Upper lobe of left lung (tissue), 4 donors: ENCODE data around the gene CTCFL.

Source experiments
- CTCF ChIP-seq, 6 experiments: fragments of 450-650 bp in 4 of 6; fragments of 200-600 bp in 2 of 6; sonication (generic) in 2 of 6; IDR thresholded peaks; one replicate each; pipeline ENCODE4 v1.5.1; 2016 to 2019; ENCODE audit warnings: antibody characterized with exemption in 6 of 6
- EP300 ChIP-seq, 4 donors: sonication (generic); formaldehyde crosslinking; IDR thresholded peaks; one replicate each; pipeline ENCODE4 v1.5.1; 2017; ENCODE audit warnings: antibody characterized with exemption in 4 of 4, control low read depth in 2 of 4
- POLR2A ChIP-seq, 4 donors: fragments of 450-650 bp; IDR thresholded peaks; one replicate each; pipeline ENCODE4 v1.5.1; 2016 to 2017; ENCODE audit warnings: antibody characterized with exemption in 4 of 4, mild to moderate bottlenecking in 2 of 4
- POLR2AphosphoS5 ChIP-seq, 2 donors: sonication (generic); formaldehyde crosslinking; IDR thresholded peaks; one replicate each; pipeline ENCODE4 v1.5.1; 2017; ENCODE audit warnings: antibody characterized with exemption in 2 of 2

- TF ChIP-seq POLR2A (IDR thresholded peaks at IDR 0.05) = no peak
- no peak for TF ChIP-seq CTCF (IDR thresholded peaks at IDR 0.05)
- no peak for TF ChIP-seq POLR2AphosphoS5 (IDR thresholded peaks at IDR 0.05)
- no peak for TF ChIP-seq EP300 (IDR thresholded peaks at IDR 0.05)
These were observed 17.5 kb downstream of the CTCFL start for GRCh38 chr20:57507477-57507876.
